ENCODE measurements around the gene MYO5B. TPM values are rescaled to one million over a fixed set of nuclear protein-coding genes. Genes with fewer than 3 reads are reported as not detected.

Gene MYO5B
- total and polyA plus RNA-seq, 9 of the 15 experiments (the other 6 are each of a cell fraction or from before 2014, with no cell fraction given): 0.07 to 0.42 (median 0.28) TPM

DNA sequence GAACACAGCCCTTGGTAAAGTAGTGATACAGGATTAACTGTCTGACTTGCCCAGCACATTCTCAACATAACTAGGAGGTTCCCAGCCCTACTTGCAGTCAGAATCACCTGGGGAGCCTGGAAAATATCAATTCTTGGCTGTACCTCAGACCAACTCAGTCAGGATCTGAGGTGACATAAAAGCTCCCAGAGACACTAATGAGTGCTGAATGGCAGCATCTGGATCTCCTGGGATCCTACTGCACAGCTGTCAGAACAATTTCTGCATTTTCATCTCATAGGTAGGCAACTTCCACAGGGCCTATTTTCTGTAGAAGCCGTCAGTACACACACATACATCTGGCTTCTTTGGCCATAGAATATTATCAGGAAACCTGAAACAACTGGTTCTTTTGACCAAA, 138.8 kb downstream of the MYO5B start:
- WGBS (ENCODE audit: insufficient coverage, low coverage, missing lambda C conversion rate): 13% methylated on average over 1 of the region's 1 CpG
- CTCF ChIA-PET (ENCODE audit: low intra/inter-chr PET ratio): interaction anchor here (1.1 kb wide), 1 partner anchor 139 kb away, joined by 5 read pairs; the partner anchor contains the start of gene MYO5B

More for the DNA sequence above, 138.8 kb downstream of the MYO5B start:
- no peak for DNase-seq (ENCODE audit: extremely low read depth in 1 of 4, low spot score in 3 of 4)
- Histone ChIP-seq H4K20me1 (replicated peaks; ENCODE audit: control insufficient read depth, insufficient read depth, low read length) (no peaks in the 10 kb centered on the region), H3K9me3 (replicated peaks; ENCODE audit: control insufficient read depth, insufficient read depth, low read depth, low read length) (no peaks in the 10 kb centered on the region), H3K27ac (ENCODE audit: extremely low read depth, low read depth, low read length) (no peak overlapping the region), H3K36me3 (ENCODE audit: control insufficient read depth, insufficient read depth, low read length) (no peaks in the 10 kb centered on the region), H3K4me3 (no peak overlapping the region), H2AFZ (ENCODE audit: low read depth, low read length) (no peak overlapping the region), H3K9me1 (ENCODE audit: control insufficient read depth, insufficient read depth, low read length) (no peaks in the 10 kb centered on the region), H3K4me2 (ENCODE audit: insufficient read depth, low read length) (no peak overlapping the region), H3K9ac (ENCODE audit: insufficient read depth in 1 of 2, low read depth in 2 of 2, low read length in 2 of 2) (no peak overlapping the region), H3K4me1 (replicated peaks in 1 of 2; ENCODE audit: control insufficient read depth in 2 of 2, insufficient read depth in 2 of 2, low read length in 2 of 2) (no peaks in the 10 kb centered on the region), H3K79me2 (ENCODE audit: control insufficient read depth, insufficient read depth, low read length) (no peaks in the 10 kb centered on the region), H3K27me3 (ENCODE audit: control insufficient read depth in 2 of 2, insufficient read depth in 2 of 2, low read length in 2 of 2) (no peaks in the 10 kb centered on the region)
- no peak for FAIRE-seq
- ATAC-seq: no peak
- intact Hi-C loops (cut with micrococcal nuclease): loop anchor here (10.0 kb wide), 2 partner anchors 139 to 299 kb away; partner anchors contain the start of gene MYO5B
- no TSS peak for BruUV-seq (replicated peaks)
- TF ChIP-seq, protein P1, sequence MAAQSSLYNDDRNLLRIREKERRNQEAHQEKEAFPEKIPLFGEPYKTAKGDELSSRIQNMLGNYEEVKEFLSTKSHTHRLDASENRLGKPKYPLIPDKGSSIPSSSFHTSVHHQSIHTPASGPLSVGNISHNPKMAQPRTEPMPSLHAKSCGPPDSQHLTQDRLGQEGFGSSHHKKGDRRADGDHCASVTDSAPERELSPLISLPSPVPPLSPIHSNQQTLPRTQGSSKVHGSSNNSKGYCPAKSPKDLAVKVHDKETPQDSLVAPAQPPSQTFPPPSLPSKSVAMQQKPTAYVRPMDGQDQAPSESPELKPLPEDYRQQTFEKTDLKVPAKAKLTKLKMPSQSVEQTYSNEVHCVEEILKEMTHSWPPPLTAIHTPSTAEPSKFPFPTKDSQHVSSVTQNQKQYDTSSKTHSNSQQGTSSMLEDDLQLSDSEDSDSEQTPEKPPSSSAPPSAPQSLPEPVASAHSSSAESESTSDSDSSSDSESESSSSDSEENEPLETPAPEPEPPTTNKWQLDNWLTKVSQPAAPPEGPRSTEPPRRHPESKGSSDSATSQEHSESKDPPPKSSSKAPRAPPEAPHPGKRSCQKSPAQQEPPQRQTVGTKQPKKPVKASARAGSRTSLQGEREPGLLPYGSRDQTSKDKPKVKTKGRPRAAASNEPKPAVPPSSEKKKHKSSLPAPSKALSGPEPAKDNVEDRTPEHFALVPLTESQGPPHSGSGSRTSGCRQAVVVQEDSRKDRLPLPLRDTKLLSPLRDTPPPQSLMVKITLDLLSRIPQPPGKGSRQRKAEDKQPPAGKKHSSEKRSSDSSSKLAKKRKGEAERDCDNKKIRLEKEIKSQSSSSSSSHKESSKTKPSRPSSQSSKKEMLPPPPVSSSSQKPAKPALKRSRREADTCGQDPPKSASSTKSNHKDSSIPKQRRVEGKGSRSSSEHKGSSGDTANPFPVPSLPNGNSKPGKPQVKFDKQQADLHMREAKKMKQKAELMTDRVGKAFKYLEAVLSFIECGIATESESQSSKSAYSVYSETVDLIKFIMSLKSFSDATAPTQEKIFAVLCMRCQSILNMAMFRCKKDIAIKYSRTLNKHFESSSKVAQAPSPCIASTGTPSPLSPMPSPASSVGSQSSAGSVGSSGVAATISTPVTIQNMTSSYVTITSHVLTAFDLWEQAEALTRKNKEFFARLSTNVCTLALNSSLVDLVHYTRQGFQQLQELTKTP (IDR thresholded peaks at IDR 0.05; ENCODE audit: low read depth in 1 of 2, partially characterized antibody in 2 of 2): no peak
- TF ChIP-seq ZKSCAN3 (CRISPR knock-in tag; IDR thresholded peaks at IDR 0.05) (no peak), NFE2 (IDR thresholded peaks at IDR 0.05; ENCODE audit: low read depth) (no peak), MTF1 (CRISPR knock-in tag; IDR thresholded peaks at IDR 0.05; ENCODE audit: borderline replicate concordance) (no peak), NFYB (IDR thresholded peaks at IDR 0.05; ENCODE audit: extremely low read depth, insufficient read length) (no peak), SPI1 (IDR thresholded peaks at IDR 0.05; ENCODE audit: borderline replicate concordance, low read depth, low read length) (no peak)
- TF ChIP-seq, protein P2, sequence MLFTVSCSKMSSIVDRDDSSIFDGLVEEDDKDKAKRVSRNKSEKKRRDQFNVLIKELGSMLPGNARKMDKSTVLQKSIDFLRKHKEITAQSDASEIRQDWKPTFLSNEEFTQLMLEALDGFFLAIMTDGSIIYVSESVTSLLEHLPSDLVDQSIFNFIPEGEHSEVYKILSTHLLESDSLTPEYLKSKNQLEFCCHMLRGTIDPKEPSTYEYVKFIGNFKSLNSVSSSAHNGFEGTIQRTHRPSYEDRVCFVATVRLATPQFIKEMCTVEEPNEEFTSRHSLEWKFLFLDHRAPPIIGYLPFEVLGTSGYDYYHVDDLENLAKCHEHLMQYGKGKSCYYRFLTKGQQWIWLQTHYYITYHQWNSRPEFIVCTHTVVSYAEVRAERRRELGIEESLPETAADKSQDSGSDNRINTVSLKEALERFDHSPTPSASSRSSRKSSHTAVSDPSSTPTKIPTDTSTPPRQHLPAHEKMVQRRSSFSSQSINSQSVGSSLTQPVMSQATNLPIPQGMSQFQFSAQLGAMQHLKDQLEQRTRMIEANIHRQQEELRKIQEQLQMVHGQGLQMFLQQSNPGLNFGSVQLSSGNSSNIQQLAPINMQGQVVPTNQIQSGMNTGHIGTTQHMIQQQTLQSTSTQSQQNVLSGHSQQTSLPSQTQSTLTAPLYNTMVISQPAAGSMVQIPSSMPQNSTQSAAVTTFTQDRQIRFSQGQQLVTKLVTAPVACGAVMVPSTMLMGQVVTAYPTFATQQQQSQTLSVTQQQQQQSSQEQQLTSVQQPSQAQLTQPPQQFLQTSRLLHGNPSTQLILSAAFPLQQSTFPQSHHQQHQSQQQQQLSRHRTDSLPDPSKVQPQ (CRISPR knock-in tag; IDR thresholded peaks at IDR 0.05; ENCODE audit: borderline replicate concordance): no peak
- in situ Hi-C loops (cut with MboI): no loop called here
- POLR2A ChIA-PET: interaction anchor here (0.5 to 1.2 kb wide), 2 partner anchors 23 to 740 kb away, joined by 3 read pairs; no protein-coding TSS in a partner anchor
